GM21619 (cell line): ENCODE data around the gene SLC46A1.

Experiments used
- ATAC-seq: cut with Tn5 transposase; IDR thresholded peaks from one replicate; pipeline ENCODE4 v1.9.1; 2021; ENCODE audit not compliant: unreplicated experiment

Gene SLC46A1

GRCh38 chr17:28363186-28363585, 42.8 kb downstream of the SLC46A1 start:
- no peak for ATAC-seq

DNA sequence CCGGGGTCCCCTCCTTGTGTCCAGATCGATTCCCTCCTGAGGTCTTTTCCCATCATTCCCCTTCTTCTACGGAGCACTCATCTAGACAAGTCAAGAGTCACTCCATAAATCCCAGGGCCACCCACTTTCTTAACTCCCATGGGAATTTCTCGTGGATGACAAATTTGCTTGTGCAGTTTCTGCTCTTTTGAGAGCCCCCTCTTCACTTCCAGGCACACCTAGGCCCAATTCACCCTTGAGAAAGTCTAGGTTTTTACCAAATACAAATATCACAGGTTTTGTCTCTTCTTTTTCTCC, 48.2 kb downstream of the SLC46A1 start:
- ATAC-seq = no peak

DNA sequence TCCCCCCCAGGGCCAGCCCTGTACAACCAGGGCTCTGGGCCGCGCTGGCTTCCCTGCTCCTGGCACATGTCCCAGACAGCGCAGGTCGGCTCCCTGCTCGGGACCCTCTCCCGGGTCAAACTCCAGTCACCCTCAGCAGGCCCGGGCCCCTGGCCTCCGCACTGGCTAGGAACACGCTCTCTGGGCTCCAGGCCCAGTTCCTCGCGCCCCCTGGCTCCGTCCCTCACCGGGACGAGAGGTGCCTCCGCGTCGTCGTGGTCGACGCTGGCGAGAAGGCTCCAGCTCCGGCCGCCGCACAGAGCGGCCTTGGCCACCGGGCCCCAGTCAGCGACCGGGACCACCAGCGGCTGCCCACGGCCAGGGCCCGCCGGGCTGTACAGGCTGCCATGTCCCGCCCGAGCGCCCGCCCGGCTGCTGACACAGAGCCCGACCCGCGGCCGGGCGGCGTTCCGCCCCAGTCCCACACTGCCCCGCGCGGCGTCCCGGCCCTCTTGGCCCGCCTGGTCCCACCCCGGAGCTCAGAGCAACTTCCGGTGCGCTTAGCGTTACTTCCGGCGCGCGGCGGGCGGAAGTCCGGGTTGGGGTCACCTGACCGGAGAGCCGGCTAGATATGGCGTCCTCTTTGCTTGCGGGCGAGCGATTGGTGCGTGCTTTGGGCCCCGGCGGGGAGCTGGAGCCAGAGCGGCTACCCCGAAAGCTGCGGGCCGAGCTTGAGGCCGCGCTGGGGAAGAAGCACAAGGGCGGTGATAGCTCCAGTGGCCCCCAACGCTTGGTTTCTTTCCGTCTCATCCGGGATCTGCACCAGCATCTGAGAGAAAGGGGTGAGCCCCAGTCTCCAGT, 48.7 kb downstream of the SLC46A1 start, which contains the start of gene POLDIP2:
Gene POLDIP2 (minus strand): TSS at position 467 of the 840 bp plus-strand sequence. CDS start 79 bp downstream, at position 388.
- ATAC-seq = peak; percentile 91

GRCh38 chr17:28350271-28350670, 55.7 kb downstream of the SLC46A1 start:
- ATAC-seq = no peak

GRCh38 chr17:28348979-28349378, 57.0 kb downstream of the SLC46A1 start:
- no peak for ATAC-seq

GRCh38 chr17:28347261-28347891, 58.6 kb downstream of the SLC46A1 start:
- ATAC-seq = no peak

GRCh38 chr17:28346746-28347246, 59.2 kb downstream of the SLC46A1 start:
- no peak for ATAC-seq

DNA sequence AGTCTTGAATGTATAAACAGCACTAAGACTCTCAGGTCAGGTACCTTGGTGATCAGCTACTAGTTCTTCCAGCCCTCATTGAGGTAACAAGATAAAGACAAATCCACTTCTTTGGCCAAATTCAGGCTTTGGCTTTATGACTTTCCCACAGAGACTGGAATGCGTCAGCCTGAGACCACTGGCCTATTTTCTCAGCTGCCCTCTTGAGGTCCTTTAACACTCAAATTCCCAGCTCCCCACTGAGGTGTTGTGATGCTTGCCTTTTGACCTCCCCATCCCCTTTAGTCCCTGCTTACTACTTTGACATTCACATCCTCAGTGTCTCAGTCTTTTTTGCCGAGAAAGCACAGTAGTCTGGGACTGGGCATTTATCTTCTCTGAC, 59.8 kb downstream of the SLC46A1 start:
- ATAC-seq = no peak

DNA sequence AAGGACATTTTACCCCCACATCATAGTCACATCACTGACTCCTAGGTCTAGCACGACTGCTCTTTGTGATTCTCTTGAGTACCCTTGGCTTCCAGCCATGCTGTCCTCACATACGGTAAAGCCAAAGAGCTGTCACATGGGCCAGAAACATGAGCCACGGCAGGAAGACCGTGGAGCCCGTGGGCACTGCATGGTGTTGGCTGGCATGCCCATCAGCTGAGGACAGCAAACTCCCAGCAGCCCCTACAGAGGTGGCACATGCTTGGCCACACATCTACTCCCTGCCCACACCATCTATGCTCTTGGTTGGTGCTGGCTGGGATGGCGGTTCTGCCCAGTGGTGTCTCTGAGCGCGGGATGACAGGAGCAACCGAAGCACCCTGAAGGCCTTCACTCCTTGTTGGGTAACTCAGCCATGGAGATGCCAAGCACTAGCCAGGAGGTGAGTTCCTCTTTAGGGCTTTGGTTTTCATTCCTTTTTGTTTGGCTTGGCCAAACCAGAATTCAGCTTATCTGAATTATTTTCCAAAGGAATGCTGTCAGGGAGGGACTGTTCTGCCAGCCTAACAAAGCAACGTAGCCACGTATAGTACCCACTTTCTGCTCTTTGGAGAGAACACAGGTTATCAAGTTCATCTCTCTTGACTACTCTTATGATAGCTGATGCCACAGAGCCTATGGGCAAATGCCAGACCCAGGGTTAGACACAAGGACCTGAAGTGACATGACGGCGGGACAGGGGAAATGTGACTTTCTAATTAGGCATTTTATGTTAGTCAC, 60.4 kb downstream of the SLC46A1 start:
- ATAC-seq = no peak
